Measurements from ENCODE around the gene DCAF6.

DNA sequence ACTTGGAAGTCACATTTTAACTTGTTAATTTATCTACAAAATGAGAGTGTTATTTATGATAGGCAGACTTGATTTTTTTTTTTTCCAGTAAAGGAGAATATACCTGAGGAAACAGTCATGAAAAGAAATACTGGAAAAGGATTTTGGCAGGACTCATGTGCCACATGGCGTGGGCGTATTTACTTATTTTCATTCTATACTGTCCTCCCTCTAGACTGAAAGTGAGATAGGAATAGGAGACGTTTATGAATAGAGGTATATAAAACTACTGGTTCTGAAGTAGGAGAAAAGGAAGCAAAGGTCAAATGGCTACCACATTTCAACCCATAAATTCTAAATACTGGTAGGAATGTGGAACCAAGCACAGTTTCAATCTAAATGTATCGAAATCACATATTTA, 95.1 kb downstream of the DCAF6 start:
- TF ChIP-seq, protein P1, sequence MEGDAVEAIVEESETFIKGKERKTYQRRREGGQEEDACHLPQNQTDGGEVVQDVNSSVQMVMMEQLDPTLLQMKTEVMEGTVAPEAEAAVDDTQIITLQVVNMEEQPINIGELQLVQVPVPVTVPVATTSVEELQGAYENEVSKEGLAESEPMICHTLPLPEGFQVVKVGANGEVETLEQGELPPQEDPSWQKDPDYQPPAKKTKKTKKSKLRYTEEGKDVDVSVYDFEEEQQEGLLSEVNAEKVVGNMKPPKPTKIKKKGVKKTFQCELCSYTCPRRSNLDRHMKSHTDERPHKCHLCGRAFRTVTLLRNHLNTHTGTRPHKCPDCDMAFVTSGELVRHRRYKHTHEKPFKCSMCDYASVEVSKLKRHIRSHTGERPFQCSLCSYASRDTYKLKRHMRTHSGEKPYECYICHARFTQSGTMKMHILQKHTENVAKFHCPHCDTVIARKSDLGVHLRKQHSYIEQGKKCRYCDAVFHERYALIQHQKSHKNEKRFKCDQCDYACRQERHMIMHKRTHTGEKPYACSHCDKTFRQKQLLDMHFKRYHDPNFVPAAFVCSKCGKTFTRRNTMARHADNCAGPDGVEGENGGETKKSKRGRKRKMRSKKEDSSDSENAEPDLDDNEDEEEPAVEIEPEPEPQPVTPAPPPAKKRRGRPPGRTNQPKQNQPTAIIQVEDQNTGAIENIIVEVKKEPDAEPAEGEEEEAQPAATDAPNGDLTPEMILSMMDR (IDR thresholded peaks at IDR 0.05) = no peak
- TF ChIP-seq POLR2AphosphoS5 (IDR thresholded peaks at IDR 0.05) = no peak

All from prostate gland (tissue), 2 donors.